K562 (cell line): Measurements from ENCODE around the gene HCAR2. TPM values are rescaled to one million over a fixed set of nuclear protein-coding genes. Genes with fewer than 3 reads are reported as not detected.
A peak's percentile ranks its signal among the peaks of the same experiment; 100 is the strongest.

Experiments used
- ATAC-seq: fragments of 200-7000 bp; cut with Tn5 transposase; 3 replicates; pipeline ENCODE4 v1.9.1; 2020; ENCODE audit warnings: moderate library complexity
- BruUV-seq: library from RNA; stranded (reverse); fragments of 400-500 nt; replicated peaks from 2 replicates; lab custom pipeline; 2021; lab: Mats Ljungman, UMichigan
- CTCF ChIA-PET: fragments of 300-600 bp; formaldehyde crosslinking; extraction: SDS; loops from one replicate; lab custom pipeline; 2021; ENCODE audit warnings: low intra/inter-chr PET ratio; lab: Yijun Ruan, JAX
- POLR2A ChIA-PET: fragments of 300-600, 350-650 bp; sonication (Branson Sonifier 250); formaldehyde crosslinking; extraction: SDS; loops from one replicate; lab custom pipeline; 2021; ENCODE audit warnings: antibody characterized with exemption, inconsistent platforms; lab: Yijun Ruan, JAX
- DNase-seq, 4 experiments: peaks; one replicate each; pipeline versions ENCODE4 v3.0.0 to v3.0.0-alpha.2; 2011 to 2018; ENCODE audit warnings: low spot score in 3 of 4, mixed read lengths in 3 of 4; ENCODE audit errors: extremely low read depth in 1 of 4
- FAIRE-seq: peaks from 2 replicates; lab custom pipeline; 2011; peaks lifted over from hg19 to GRCh38; lab: Jason Lieb, UNC
- H2AFZ ChIP-seq: 2 replicates; pipeline ENCODE4 v1.6.0; 2011; ENCODE audit warnings: low read depth, low read length, control low read depth, inconsistent platforms
- H3K27ac ChIP-seq: fragments of 200-600 bp; 3 replicates; pipeline ENCODE4 v1.8.0; 2011; ENCODE audit warnings: low read depth, mild to moderate bottlenecking, control low read depth, inconsistent platforms, low read length, moderate library complexity, mixed read lengths; ENCODE audit errors: extremely low read depth
- H3K27me3 ChIP-seq, 2 experiments: fragments of 300-600 bp in 1 of 2; 2 replicates in 1 of 2; 3 replicates in 1 of 2; pipeline versions ENCODE4 v1.6.0 to v1.8.0; 2011; ENCODE audit warnings: inconsistent platforms in 2 of 2, low read length in 2 of 2, mild to moderate bottlenecking in 1 of 2, mixed read lengths in 1 of 2, moderate library complexity in 1 of 2; ENCODE audit not compliant: control insufficient read depth in 2 of 2, insufficient read depth in 2 of 2
- H3K36me3 ChIP-seq: fragments of 300-600 bp; 3 replicates; pipeline ENCODE4 v1.8.0; 2011; ENCODE audit warnings: mild to moderate bottlenecking, low read length, inconsistent platforms; ENCODE audit not compliant: control insufficient read depth, insufficient read depth
- H3K4me1 ChIP-seq, 2 experiments: fragments of 200-600 bp in 1 of 2; replicated peaks in 1 of 2; 2 replicates in 1 of 2; 3 replicates in 1 of 2; pipeline versions ENCODE4 v1.5.1 to v1.8.0; 2011; ENCODE audit warnings: inconsistent platforms in 2 of 2, low read length in 2 of 2, mild to moderate bottlenecking in 1 of 2, mixed read lengths in 1 of 2, moderate library complexity in 1 of 2; ENCODE audit not compliant: control insufficient read depth in 2 of 2, insufficient read depth in 2 of 2
- H3K4me2 ChIP-seq: 2 replicates; pipeline ENCODE4 v1.6.1; 2011; ENCODE audit warnings: low read length, control low read depth, inconsistent platforms, mixed read lengths; ENCODE audit not compliant: insufficient read depth
- H3K4me3 ChIP-seq: fragments of 200-600 bp; sonication (generic), shearing (Covaris generic); 2 replicates; pipeline ENCODE4 v1.5.1; 2016; ENCODE audit warnings: control low read depth, inconsistent platforms
- H3K79me2 ChIP-seq: fragments of 200-600 bp; 3 replicates; pipeline ENCODE4 v1.8.0; 2011; ENCODE audit warnings: low read length, inconsistent platforms; ENCODE audit not compliant: control insufficient read depth, insufficient read depth
- H3K9ac ChIP-seq, 2 experiments: 2 replicates each; pipeline versions ENCODE4 v1.6.0 to v1.6.1; 2011; ENCODE audit warnings: low read depth in 2 of 2, low read length in 2 of 2, control low read depth in 1 of 2, inconsistent platforms in 1 of 2, mild to moderate bottlenecking in 1 of 2, mixed read lengths in 1 of 2; ENCODE audit not compliant: insufficient read depth in 1 of 2
- H3K9me1 ChIP-seq: one replicate; pipeline ENCODE4 v1.6.0; 2011; ENCODE audit warnings: inconsistent platforms, mild to moderate bottlenecking, low read length, moderate library complexity; ENCODE audit not compliant: control insufficient read depth, insufficient read depth
- H3K9me3 ChIP-seq: replicated peaks from 2 replicates; pipeline ENCODE4 v1.5.1; 2011; ENCODE audit warnings: low read depth, low read length, inconsistent platforms; ENCODE audit not compliant: control insufficient read depth, insufficient read depth
- H4K20me1 ChIP-seq: replicated peaks from 2 replicates; pipeline ENCODE4 v1.6.1; 2011; ENCODE audit warnings: low read length, inconsistent platforms, mixed read lengths; ENCODE audit not compliant: control insufficient read depth, insufficient read depth
- BMI1 ChIP-seq: fragments of 150-350 bp; IDR thresholded peaks from 2 replicates; pipeline ENCODE4 v1.6.1; 2014; ENCODE audit warnings: low read length
- DACH1 ChIP-seq: fragments of 450-650 bp; IDR thresholded peaks from 2 replicates; pipeline ENCODE4 v1.6.1; 2018; ENCODE audit not compliant: partially characterized antibody
- FOXM1 ChIP-seq, 2 experiments: fragments of 450-650 bp in 1 of 2; sonication (generic) in 1 of 2; formaldehyde crosslinking in 1 of 2; IDR thresholded peaks; 2 replicates each; pipeline versions ENCODE4 v1.6.1 to v1.9.0; 2017 to 2022; ENCODE audit warnings: low read depth in 2 of 2, mild to moderate bottlenecking in 2 of 2, missing genetic modification reagents in 1 of 2, moderate library complexity in 1 of 2
- HEY1 ChIP-seq: fragments of 250-450 bp; sonication (Bioruptor Pico); IDR thresholded peaks from 2 replicates; pipeline ENCODE4 v1.5.0; 2020; ENCODE audit warnings: mild to moderate bottlenecking, moderate library complexity, borderline replicate concordance
- KLF13 ChIP-seq: fragments of 450-650 bp; IDR thresholded peaks from 2 replicates; pipeline ENCODE4 v1.6.1; 2016; ENCODE audit warnings: missing genetic modification characterization, low read depth, mild to moderate bottlenecking, missing compliant biosample characterization, moderate library complexity, borderline replicate concordance
- RBM22 ChIP-seq: fragments of 200-400 bp; formaldehyde crosslinking; IDR thresholded peaks from 2 replicates; pipeline ENCODE4 v1.6.1; 2018; ENCODE audit warnings: low read length, low read depth; ENCODE audit not compliant: poor library complexity, severe bottlenecking
- WGBS: fragments of 100-300 bp; shearing (Covaris generic); methylation state at CpG from one replicate; pipeline ENCODE4 v1.1.6; 2016; ENCODE audit warnings: low coverage, mixed read lengths; ENCODE audit not compliant: insufficient coverage; ENCODE audit errors: missing lambda C conversion rate; 5-methylcytosine and 5-hydroxymethylcytosine counted together
- in situ Hi-C: fragments of 300-500 bp; cut with MboI; formaldehyde crosslinking; loops from 4 replicates; pipeline ENCODE4 v1.15.0; 2018; ENCODE audit warnings: inconsistent platforms, mixed read lengths
- intact Hi-C: fragments of 100-400 bp; cut with micrococcal nuclease; formaldehyde crosslinking; loops from 2 replicates; pipeline ENCODE4 v1.14.2; 2022
- polyA plus RNA-seq, 8 experiments: library from polyadenylated mRNA; depleted of rRNA in 4 of 8; stranded (reverse) in 5 of 8; unstranded in 3 of 8; fragments of >200 nt; fragmentation: Nextera tagmentation in 2 of 8; fragmentation: Illumina TruSeq in 1 of 8; extraction: Ambion mirVana in 2 of 8; extraction: Trizol in 1 of 8; gene quantifications; 2 replicates each; pipeline versions ENCODE4 v1.2.1 to v1.2.3, GENCODE V29; 2011 to 2014; ENCODE audit warnings: inconsistent platforms in 1 of 8, missing spikeins in 1 of 8
- total RNA-seq, 7 experiments: library from RNA; depleted of rRNA in 6 of 7; stranded (reverse); fragments of >200 nt in 6 of 7; fragmentation: Illumina TruSeq in 2 of 7; extraction: Trizol in 2 of 7; gene quantifications; 2 replicates each; pipeline versions ENCODE4 v1.2.1 to v1.2.3, GENCODE V29; 2011 to 2021; ENCODE audit warnings: low replicate concordance in 1 of 7
- TF ChIP-seq, protein P1 (sequence below), 2 experiments: fragments of 450-650 bp; conservative IDR thresholded peaks; 2 replicates each; pipeline ENCODE4 v1.6.1; 2017; ENCODE audit warnings: mild to moderate bottlenecking in 2 of 2, moderate library complexity in 2 of 2
- TF ChIP-seq, protein P2 (sequence below): sonication (generic); formaldehyde crosslinking; IDR thresholded peaks from 2 replicates; pipeline ENCODE4 v1.9.0; 2022; ENCODE audit warnings: mild to moderate bottlenecking, missing genetic modification reagents
- TF ChIP-seq, protein P3 (sequence below): fragments of 250-450 bp; sonication (Bioruptor Pico); IDR thresholded peaks from 2 replicates; pipeline ENCODE4 v1.4.0; 2020; ENCODE audit warnings: mild to moderate bottlenecking, moderate library complexity
- TF ChIP-seq, protein P4 (sequence below): fragments of 450-650 bp; formaldehyde crosslinking; IDR thresholded peaks from 2 replicates; pipeline ENCODE4 v1.4.0; 2020; ENCODE audit warnings: mild to moderate bottlenecking, mixed read lengths
- TF ChIP-seq, protein P5 (sequence below): sonication (generic); formaldehyde crosslinking; IDR thresholded peaks from 2 replicates; pipeline ENCODE4 v1.8.0; 2022; ENCODE audit warnings: missing genetic modification reagents, mild to moderate bottlenecking, moderate library complexity, borderline replicate concordance

Gene HCAR2
- total and polyA plus RNA-seq, 9 of the 15 experiments (the other 6 are each of a cell fraction or from before 2014, with no cell fraction given): not detected

DNA sequence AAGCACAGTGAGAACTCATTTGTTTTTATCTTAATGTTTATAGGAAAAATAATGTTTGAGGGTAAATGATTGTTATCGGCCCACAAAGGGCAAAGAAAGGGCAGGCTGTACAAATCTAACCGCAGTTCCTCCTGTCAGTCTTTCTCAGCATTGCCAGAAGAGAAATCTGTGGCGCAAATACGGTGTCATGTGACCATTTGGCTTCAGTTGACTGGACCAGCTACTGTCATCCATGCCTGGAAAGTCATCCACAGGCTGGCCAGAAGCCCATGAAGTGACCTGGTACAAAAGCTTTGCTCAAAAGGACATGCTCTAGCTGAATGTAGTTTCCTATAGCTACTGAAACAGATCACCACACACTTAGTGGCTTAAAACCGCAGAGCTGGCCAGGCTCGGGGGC lies 43.6 kb downstream of the HCAR2 start:
- FAIRE-seq: no peak
- Histone ChIP-seq H3K79me2 (no peaks in the 10 kb centered on the region), H3K4me3 (no peak overlapping the region), H4K20me1 (no peaks in the 10 kb centered on the region), H3K9me1 (no peaks in the 10 kb centered on the region), H3K9me3 (no peaks in the 10 kb centered on the region), H3K36me3 (no peaks in the 10 kb centered on the region), H3K4me1 (no peaks in the 10 kb centered on the region; a peak in 1 of 5 replicates), H3K27ac (no peak overlapping the region), H3K27me3 (peaks cover 0 to 8% of the 10 kb centered on the region in 2 experiments; a peak in 1 of 5 replicates), H3K9ac (no peak overlapping the region), H2AFZ (no peak overlapping the region), H3K4me2 (no peak overlapping the region)
- ATAC-seq: no peak
- ChIA-PET POLR2A (interaction anchor here (0.5 to 0.6 kb wide), 3 partner anchors 14 to 438 kb away, joined by 3 read pairs; no protein-coding TSS in a partner anchor), CTCF (no interaction called here)
- no TSS peak for BruUV-seq
- intact Hi-C loops: no loop called here
- DNase-seq: no peak
- WGBS: 47% methylated on average over 6 of the region's 6 CpGs
- in situ Hi-C loops: no loop called here
- TF ChIP-seq BMI1: no peak
- TF ChIP-seq RBM22: no peak
- no peak for TF ChIP-seq HEY1 (CRISPR knock-in tag)
- TF ChIP-seq, protein P1, sequence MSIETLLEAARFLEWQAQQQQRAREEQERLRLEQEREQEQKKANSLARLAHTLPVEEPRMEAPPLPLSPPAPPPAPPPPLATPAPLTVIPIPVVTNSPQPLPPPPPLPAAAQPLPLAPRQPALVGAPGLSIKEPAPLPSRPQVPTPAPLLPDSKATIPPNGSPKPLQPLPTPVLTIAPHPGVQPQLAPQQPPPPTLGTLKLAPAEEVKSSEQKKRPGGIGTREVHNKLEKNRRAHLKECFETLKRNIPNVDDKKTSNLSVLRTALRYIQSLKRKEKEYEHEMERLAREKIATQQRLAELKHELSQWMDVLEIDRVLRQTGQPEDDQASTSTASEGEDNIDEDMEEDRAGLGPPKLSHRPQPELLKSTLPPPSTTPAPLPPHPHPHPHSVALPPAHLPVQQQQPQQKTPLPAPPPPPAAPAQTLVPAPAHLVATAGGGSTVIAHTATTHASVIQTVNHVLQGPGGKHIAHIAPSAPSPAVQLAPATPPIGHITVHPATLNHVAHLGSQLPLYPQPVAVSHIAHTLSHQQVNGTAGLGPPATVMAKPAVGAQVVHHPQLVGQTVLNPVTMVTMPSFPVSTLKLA (conservative IDR thresholded peaks at IDR 0.05): no peak
- TF ChIP-seq, protein P2, sequence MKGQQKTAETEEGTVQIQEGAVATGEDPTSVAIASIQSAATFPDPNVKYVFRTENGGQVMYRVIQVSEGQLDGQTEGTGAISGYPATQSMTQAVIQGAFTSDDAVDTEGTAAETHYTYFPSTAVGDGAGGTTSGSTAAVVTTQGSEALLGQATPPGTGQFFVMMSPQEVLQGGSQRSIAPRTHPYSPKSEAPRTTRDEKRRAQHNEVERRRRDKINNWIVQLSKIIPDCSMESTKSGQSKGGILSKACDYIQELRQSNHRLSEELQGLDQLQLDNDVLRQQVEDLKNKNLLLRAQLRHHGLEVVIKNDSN (CRISPR knock-in tag): peak; percentile 29; the same call in 1 of the 2 replicates
- TF ChIP-seq, protein P3, sequence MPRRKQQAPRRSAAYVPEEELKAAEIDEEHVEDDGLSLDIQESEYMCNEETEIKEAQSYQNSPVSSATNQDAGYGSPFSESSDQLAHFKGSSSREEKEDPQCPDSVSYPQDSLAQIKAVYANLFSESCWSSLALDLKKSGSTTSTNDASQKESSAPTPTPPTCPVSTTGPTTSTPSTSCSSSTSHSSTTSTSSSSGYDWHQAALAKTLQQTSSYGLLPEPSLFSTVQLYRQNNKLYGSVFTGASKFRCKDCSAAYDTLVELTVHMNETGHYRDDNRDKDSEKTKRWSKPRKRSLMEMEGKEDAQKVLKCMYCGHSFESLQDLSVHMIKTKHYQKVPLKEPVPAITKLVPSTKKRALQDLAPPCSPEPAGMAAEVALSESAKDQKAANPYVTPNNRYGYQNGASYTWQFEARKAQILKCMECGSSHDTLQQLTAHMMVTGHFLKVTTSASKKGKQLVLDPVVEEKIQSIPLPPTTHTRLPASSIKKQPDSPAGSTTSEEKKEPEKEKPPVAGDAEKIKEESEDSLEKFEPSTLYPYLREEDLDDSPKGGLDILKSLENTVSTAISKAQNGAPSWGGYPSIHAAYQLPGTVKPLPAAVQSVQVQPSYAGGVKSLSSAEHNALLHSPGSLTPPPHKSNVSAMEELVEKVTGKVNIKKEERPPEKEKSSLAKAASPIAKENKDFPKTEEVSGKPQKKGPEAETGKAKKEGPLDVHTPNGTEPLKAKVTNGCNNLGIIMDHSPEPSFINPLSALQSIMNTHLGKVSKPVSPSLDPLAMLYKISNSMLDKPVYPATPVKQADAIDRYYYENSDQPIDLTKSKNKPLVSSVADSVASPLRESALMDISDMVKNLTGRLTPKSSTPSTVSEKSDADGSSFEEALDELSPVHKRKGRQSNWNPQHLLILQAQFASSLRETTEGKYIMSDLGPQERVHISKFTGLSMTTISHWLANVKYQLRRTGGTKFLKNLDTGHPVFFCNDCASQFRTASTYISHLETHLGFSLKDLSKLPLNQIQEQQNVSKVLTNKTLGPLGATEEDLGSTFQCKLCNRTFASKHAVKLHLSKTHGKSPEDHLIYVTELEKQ (CRISPR knock-in tag): no peak
- TF ChIP-seq, protein P4, sequence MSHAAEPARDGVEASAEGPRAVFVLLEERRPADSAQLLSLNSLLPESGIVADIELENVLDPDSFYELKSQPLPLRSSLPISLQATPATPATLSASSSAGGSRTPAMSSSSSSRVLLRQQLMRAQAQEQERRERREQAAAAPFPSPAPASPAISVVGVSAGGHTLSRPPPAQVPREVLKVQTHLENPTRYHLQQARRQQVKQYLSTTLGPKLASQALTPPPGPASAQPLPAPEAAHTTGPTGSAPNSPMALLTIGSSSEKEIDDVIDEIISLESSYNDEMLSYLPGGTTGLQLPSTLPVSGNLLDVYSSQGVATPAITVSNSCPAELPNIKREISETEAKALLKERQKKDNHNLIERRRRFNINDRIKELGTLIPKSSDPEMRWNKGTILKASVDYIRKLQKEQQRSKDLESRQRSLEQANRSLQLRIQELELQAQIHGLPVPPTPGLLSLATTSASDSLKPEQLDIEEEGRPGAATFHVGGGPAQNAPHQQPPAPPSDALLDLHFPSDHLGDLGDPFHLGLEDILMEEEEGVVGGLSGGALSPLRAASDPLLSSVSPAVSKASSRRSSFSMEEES (CRISPR knock-in tag): peak; percentile 88
- TF ChIP-seq DACH1: no peak
- TF ChIP-seq, protein P5, sequence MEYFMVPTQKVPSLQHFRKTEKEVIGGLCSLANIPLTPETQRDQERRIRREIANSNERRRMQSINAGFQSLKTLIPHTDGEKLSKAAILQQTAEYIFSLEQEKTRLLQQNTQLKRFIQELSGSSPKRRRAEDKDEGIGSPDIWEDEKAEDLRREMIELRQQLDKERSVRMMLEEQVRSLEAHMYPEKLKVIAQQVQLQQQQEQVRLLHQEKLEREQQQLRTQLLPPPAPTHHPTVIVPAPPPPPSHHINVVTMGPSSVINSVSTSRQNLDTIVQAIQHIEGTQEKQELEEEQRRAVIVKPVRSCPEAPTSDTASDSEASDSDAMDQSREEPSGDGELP: no peak
- TF ChIP-seq FOXM1 (IDR thresholded peaks at IDR 0.05; ENCODE audit: low read depth): no peak
- no peak for TF ChIP-seq FOXM1 (CRISPR knock-in tag; IDR thresholded peaks at IDR 0.05; ENCODE audit: low read depth)
- TF ChIP-seq KLF13 (tag): no peak
